Adipocyte (in vitro differentiated cells): ENCODE measurements around the gene KLHL21.
"Not testable (repeated sequence)": the region's sequence is repeated elsewhere in the genome, so short reads cannot be mapped to it uniquely, and the experiment has no call there.

Source experiments
- DNase-seq: peaks from one replicate; pipeline ENCODE4 v3.0.0-alpha.2; 2015; ENCODE audit warnings: low read depth
- H3K27me3 ChIP-seq: replicated peaks from 2 replicates; pipeline ENCODE4 v1.7.0; 2013; ENCODE audit warnings: mild to moderate bottlenecking, low read length, moderate library complexity; ENCODE audit not compliant: control insufficient read depth, insufficient read depth
- H3K36me3 ChIP-seq: 2 replicates; pipeline ENCODE4 v1.7.0; 2013; ENCODE audit warnings: low read length, mild to moderate bottlenecking, moderate library complexity; ENCODE audit not compliant: control insufficient read depth, insufficient read depth, severe bottlenecking
- H3K4me1 ChIP-seq: 2 replicates; pipeline ENCODE4 v1.7.0; 2013; ENCODE audit warnings: mild to moderate bottlenecking, low read length, moderate library complexity; ENCODE audit not compliant: control insufficient read depth, insufficient read depth
- H3K4me3 ChIP-seq: 2 replicates; pipeline ENCODE4 v1.7.0; 2013; ENCODE audit warnings: mild to moderate bottlenecking, low read length, moderate library complexity
- H3K9ac ChIP-seq: 2 replicates; pipeline ENCODE4 v1.7.0; 2013; ENCODE audit warnings: mild to moderate bottlenecking, low read length, moderate library complexity
- H3K9me3 ChIP-seq: 2 replicates; pipeline ENCODE4 v1.7.0; 2013; ENCODE audit warnings: mild to moderate bottlenecking, low read length, moderate library complexity; ENCODE audit not compliant: control insufficient read depth

Gene KLHL21

GRCh38 chr1:6559161-6559560 lies 43.5 kb downstream of the KLHL21 start:
- H3K27me3 ChIP-seq, H3K9me3 ChIP-seq, H3K36me3 ChIP-seq, DNase-seq, H3K4me3 ChIP-seq, H3K9ac ChIP-seq, H3K4me1 ChIP-seq: not testable (repeated sequence)

- Histone ChIP-seq H3K36me3 (no peaks in the 10 kb centered on the region), H3K4me1 (peaks cover 15% of the 10 kb centered on the region), H3K4me3 (no peak overlapping the region), H3K9me3 (peaks cover 6% of the 10 kb centered on the region), H3K27me3 (peaks cover 3% of the 10 kb centered on the region), H3K9ac (no peak overlapping the region)
- DNase-seq: no peak
These were observed 45.1 kb downstream of the KLHL21 start for GRCh38 chr1:6557597-6557996.

GRCh38 chr1:6554907-6555778 lies 47.5 kb downstream of the KLHL21 start, which contains the start of gene TAS1R1:
TSS of gene TAS1R1 (plus strand) at chr1:6555307. CDS start at chr1:6555374, 67 bp downstream.
- no peak for DNase-seq
- Histone ChIP-seq H3K9ac (peak within 1 kb of the TSS; percentile 95), H3K4me1 (peaks cover 15% of the 10 kb centered on the region), H3K4me3 (peak within 1 kb of the TSS; percentile 98), H3K36me3 (no peaks in the 10 kb centered on the region), H3K27me3 (no peaks in the 10 kb centered on the region), H3K9me3 (no peaks in the 10 kb centered on the region)

GRCh38 chr1:6554031-6554906 lies 48.4 kb downstream of the KLHL21 start, which contains the start of gene NOL9:
TSS of gene NOL9 (minus strand) at chr1:6554513. CDS start at chr1:6554502, 11 bp downstream.
- H3K4me3 ChIP-seq: peak within 1 kb of the TSS; percentile 98

GRCh38 chr1:6547301-6547700 lies 55.4 kb downstream of the KLHL21 start:
- H3K36me3 ChIP-seq: peaks cover 56% of the 10 kb centered on the region
- DNase-seq: no peak

More at GRCh38 chr1:6554031-6554906, 48.4 kb downstream of the KLHL21 start, which contains the start of gene NOL9:
- H3K9me3 ChIP-seq: no peaks in the 10 kb centered on the region
- peaks cover 15% of the 10 kb centered on the region for H3K4me1 ChIP-seq
- H3K36me3 ChIP-seq: peaks cover 6% of the 10 kb centered on the region
- H3K27me3 ChIP-seq: no peaks in the 10 kb centered on the region
- peak; percentile 96 for DNase-seq
- peak within 1 kb of the TSS; percentile 95 for H3K9ac ChIP-seq

GRCh38 chr1:6546326-6546725 lies 56.3 kb downstream of the KLHL21 start:
- no peak for DNase-seq
- Histone ChIP-seq H3K4me3 (no peak overlapping the region), H3K4me1 (no peaks in the 10 kb centered on the region), H3K9ac (no peak overlapping the region), H3K9me3 (no peaks in the 10 kb centered on the region), H3K36me3 (peaks cover 63% of the 10 kb centered on the region), H3K27me3 (no peaks in the 10 kb centered on the region)

More at GRCh38 chr1:6547301-6547700, 55.4 kb downstream of the KLHL21 start:
- Histone ChIP-seq H3K9me3 (no peaks in the 10 kb centered on the region), H3K4me3 (no peak overlapping the region), H3K9ac (no peak overlapping the region), H3K27me3 (no peaks in the 10 kb centered on the region), H3K4me1 (no peaks in the 10 kb centered on the region)

- Histone ChIP-seq H3K9ac (no peak overlapping the region), H3K36me3 (peaks cover 72% of the 10 kb centered on the region)
These were observed 57.2 kb downstream of the KLHL21 start for GRCh38 chr1:6545276-6546112.

GRCh38 chr1:6544831-6545230 lies 57.8 kb downstream of the KLHL21 start:
- DNase-seq: no peak
- Histone ChIP-seq H3K27me3 (no peaks in the 10 kb centered on the region), H3K9me3 (no peaks in the 10 kb centered on the region), H3K4me1 (no peaks in the 10 kb centered on the region), H3K9ac (no peak overlapping the region), H3K4me3 (no peak overlapping the region), H3K36me3 (peaks cover 73% of the 10 kb centered on the region)

More at GRCh38 chr1:6545276-6546112, 57.2 kb downstream of the KLHL21 start:
- DNase-seq: no peak
- Histone ChIP-seq H3K27me3 (no peaks in the 10 kb centered on the region), H3K4me3 (no peak overlapping the region), H3K9me3 (no peaks in the 10 kb centered on the region), H3K4me1 (no peaks in the 10 kb centered on the region)
